ENCODE results near the gene FLT3.
A peak's percentile ranks its signal among the peaks of the same experiment; 100 is the strongest.

FLT3 gene

GRCh38 chr13:28077231-28077630 lies 23.1 kb downstream of the FLT3 start:
- H3K4me3 ChIP-seq (ENCODE audit: low read depth, low read length): no peak overlapping the region
- DNase-seq (ENCODE audit: low read depth): no peak
- no peak for TF ChIP-seq CTCF (IDR thresholded peaks at IDR 0.05; ENCODE audit: low read depth, low read length, missing control alignments)

GRCh38 chr13:28071424-28071823 lies 29.0 kb downstream of the FLT3 start:
- H3K4me3 ChIP-seq (ENCODE audit: low read depth, low read length): no peak overlapping the region
- TF ChIP-seq CTCF (IDR thresholded peaks at IDR 0.05; ENCODE audit: low read depth, low read length, missing control alignments): no peak
- DNase-seq (ENCODE audit: low read depth): no peak

- no peak overlapping the region for H3K4me3 ChIP-seq (ENCODE audit: low read depth, low read length)
- TF ChIP-seq CTCF (IDR thresholded peaks at IDR 0.05; ENCODE audit: low read depth, low read length, missing control alignments): no peak
- no peak for DNase-seq (ENCODE audit: low read depth)
Measured at GRCh38 chr13:28067491-28067890, 32.9 kb downstream of the FLT3 start.

- DNase-seq (ENCODE audit: low read depth): no peak
- TF ChIP-seq CTCF (IDR thresholded peaks at IDR 0.05; ENCODE audit: low read depth, low read length, missing control alignments): peak; percentile 41
Measured at GRCh38 chr13:28058866-28059613, 41.3 kb downstream of the FLT3 start.

GRCh38 chr13:28056970-28057712 lies 43.2 kb downstream of the FLT3 start:
- H3K4me3 ChIP-seq (ENCODE audit: low read depth, low read length): no peak overlapping the region
- no peak for TF ChIP-seq CTCF (IDR thresholded peaks at IDR 0.05; ENCODE audit: low read depth, low read length, missing control alignments)
- DNase-seq (ENCODE audit: low read depth): no peak

More at GRCh38 chr13:28058866-28059613, 41.3 kb downstream of the FLT3 start:
- H3K4me3 ChIP-seq (ENCODE audit: low read depth, low read length): no peak overlapping the region

DNA sequence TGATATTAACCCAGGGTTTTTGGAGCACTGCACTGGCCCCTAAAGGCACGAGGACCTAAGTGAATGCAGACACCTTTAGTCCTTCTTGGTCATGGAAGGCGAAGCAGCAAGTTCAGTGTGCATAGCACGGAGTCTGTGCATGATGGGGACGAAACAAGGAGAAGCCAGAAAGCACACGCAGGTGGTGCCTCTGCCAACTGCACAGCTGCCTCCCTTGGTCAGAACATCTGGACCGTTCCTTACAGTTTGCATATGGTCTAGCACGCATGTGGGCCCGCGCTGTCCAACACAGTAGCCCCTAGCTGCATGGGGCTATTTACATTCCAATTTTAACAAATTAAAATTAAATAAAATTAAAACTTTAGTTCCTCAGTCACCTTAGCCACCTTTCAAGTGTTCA lies 44.0 kb downstream of the FLT3 start:
- TF ChIP-seq CTCF (IDR thresholded peaks at IDR 0.05; ENCODE audit: low read depth, low read length, missing control alignments): no peak
- no peak overlapping the region for H3K4me3 ChIP-seq (ENCODE audit: low read depth, low read length)
- DNase-seq (ENCODE audit: low read depth): no peak
